SH-SY5Y (cell line): Measurements from ENCODE around the gene FMO1.

Experiments
- GATA2 ChIP-seq: IDR thresholded peaks from 2 replicates; pipeline ENCODE4 v1.6.1; 2011; ENCODE audit warnings: mild to moderate bottlenecking, low read depth, low read length
- GATA3 ChIP-seq: IDR thresholded peaks from 2 replicates; pipeline ENCODE4 v1.6.1; 2011; ENCODE audit warnings: low read depth, mild to moderate bottlenecking, low read length, moderate library complexity

- no peak for TF ChIP-seq GATA2
- TF ChIP-seq GATA3: no peak
Observed at GRCh38 chr1:171217658-171218443, 30.4 kb upstream of the FMO1 start.
